Keratinocyte (primary cell): ENCODE results near the gene CNN3. TPM values are rescaled to one million over a fixed set of nuclear protein-coding genes. Genes with fewer than 3 reads are reported as not detected.

Experiments
- DNase-seq: peaks from one replicate; pipeline ENCODE4 v3.0.0-alpha.2; 2011; ENCODE audit warnings: low read depth, missing footprints, low spot score
- FAIRE-seq: peaks from 2 replicates; lab custom pipeline; 2011; peaks lifted over from hg19 to GRCh38; lab: Jason Lieb, UNC
- H2AFZ ChIP-seq: 2 replicates; pipeline ENCODE4 v1.6.0; 2012; ENCODE audit warnings: low read length, control low read depth, inconsistent platforms; ENCODE audit not compliant: control insufficient read depth
- H3K27ac ChIP-seq: 2 replicates; pipeline ENCODE4 v1.5.1; 2011; ENCODE audit warnings: low read length; ENCODE audit not compliant: control insufficient read depth, insufficient read depth
- H3K27me3 ChIP-seq: 3 replicates; pipeline ENCODE4 v1.6.0; 2011; ENCODE audit warnings: low read length; ENCODE audit not compliant: control insufficient read depth, insufficient read depth; ENCODE audit errors: extremely low read depth
- H3K36me3 ChIP-seq, 2 experiments: 2 replicates in 1 of 2; 3 replicates in 1 of 2; pipeline ENCODE4 v1.5.1; 2011; ENCODE audit warnings: low read length in 2 of 2, mild to moderate bottlenecking in 1 of 2; ENCODE audit not compliant: control insufficient read depth in 2 of 2, insufficient read depth in 2 of 2; ENCODE audit errors: extremely low read depth in 1 of 2
- H3K4me1 ChIP-seq: 3 replicates; pipeline ENCODE4 v1.5.1; 2011; ENCODE audit warnings: low read length; ENCODE audit not compliant: control insufficient read depth, insufficient read depth; ENCODE audit errors: extremely low read depth
- H3K4me2 ChIP-seq: 3 replicates; pipeline ENCODE4 v1.6.0; 2011; ENCODE audit warnings: low read depth, low read length; ENCODE audit not compliant: control insufficient read depth, insufficient read depth; ENCODE audit errors: extremely low read depth
- H3K4me3 ChIP-seq, 3 experiments: fragments of 200-600 bp in 1 of 3; sonication (generic) in 1 of 3; 2 replicates in 2 of 3; 3 replicates in 1 of 3; pipeline ENCODE4 v1.5.1; 2011 to 2016; ENCODE audit warnings: low read length in 3 of 3, mild to moderate bottlenecking in 3 of 3, control low read depth in 2 of 3, inconsistent platforms in 1 of 3, low read depth in 1 of 3, mixed read lengths in 1 of 3, mixed run types in 1 of 3, moderate library complexity in 1 of 3; ENCODE audit not compliant: control insufficient read depth in 2 of 3, insufficient read depth in 2 of 3; ENCODE audit errors: extremely low read depth in 1 of 3
- H3K79me2 ChIP-seq: 2 replicates; pipeline ENCODE4 v1.6.0; 2012; ENCODE audit warnings: low read length; ENCODE audit not compliant: control insufficient read depth, insufficient read depth
- H3K9ac ChIP-seq: 3 replicates; pipeline ENCODE4 v1.6.0; 2011; ENCODE audit warnings: low read length; ENCODE audit not compliant: control insufficient read depth, insufficient read depth; ENCODE audit errors: extremely low read depth
- H3K9me1 ChIP-seq: 3 replicates; pipeline ENCODE4 v1.6.0; 2011; ENCODE audit warnings: low read length; ENCODE audit not compliant: control insufficient read depth, insufficient read depth; ENCODE audit errors: extremely low read depth
- H3K9me3 ChIP-seq: 2 replicates; pipeline ENCODE4 v1.5.1; 2012; ENCODE audit warnings: low read depth, low read length; ENCODE audit not compliant: control insufficient read depth
- H4K20me1 ChIP-seq: 3 replicates; pipeline ENCODE4 v1.6.0; 2011; ENCODE audit warnings: low read length; ENCODE audit not compliant: control insufficient read depth, insufficient read depth; ENCODE audit errors: extremely low read depth
- CTCF ChIP-seq, 3 experiments: IDR thresholded peaks in 1 of 3; conservative IDR thresholded peaks in 1 of 3; optimal IDR thresholded peaks in 1 of 3; 2 replicates in 2 of 3; 3 replicates in 1 of 3; pipeline versions ENCODE3 to v1.5.1; 2011; ENCODE audit warnings: low read length in 3 of 3, mild to moderate bottlenecking in 3 of 3, moderate library complexity in 2 of 3, control low read depth in 1 of 3, inconsistent platforms in 1 of 3; ENCODE audit not compliant: insufficient read depth in 2 of 3; ENCODE audit errors: extremely low read depth in 1 of 3
- EZH2 ChIP-seq: IDR thresholded peaks from one replicate; pipeline ENCODE4 v1.6.1; 2012; ENCODE audit warnings: inconsistent platforms, mild to moderate bottlenecking, low read length, moderate library complexity
- dilution Hi-C: fragments of 300-500 bp; cut with MboI; formaldehyde crosslinking; loops from one replicate; pipeline ENCODE4 v1.7.0; 2020; ENCODE audit warnings: low sequenced_read_pairs; ENCODE audit not compliant: extremely low pct_ligation_motif_present
- polyA plus RNA-seq, 5 experiments: library from polyadenylated mRNA; depleted of rRNA in 3 of 5; stranded (reverse) in 3 of 5; stranded (forward) in 1 of 5; unstranded in 1 of 5; fragments of >200 nt; gene quantifications; 1 replicate in 1 of 5; 2 replicates in 3 of 5; 3 replicates in 1 of 5; pipeline versions ENCODE4 v1.2.1 to v1.2.3, GENCODE V29; 2011 to 2012; ENCODE audit warnings: missing spikeins in 2 of 5, low read depth in 1 of 5, low replicate concordance in 1 of 5

CNN3 gene
- polyA plus RNA-seq, 1 donor (not counting 4 experiments of a cell fraction or from before 2014, with no cell fraction given): 119 TPM

GRCh38 chr1:94949681-94950661 lies 23.1 kb upstream of the CNN3 start:
- H3K79me2 ChIP-seq: no peaks in the 10 kb centered on the region
- no peak overlapping the region for H3K27ac ChIP-seq
- no peak for DNase-seq
- TF ChIP-seq CTCF (optimal IDR thresholded peaks at IDR 0.05 in 1 of 3, IDR thresholded peaks at IDR 0.05 in 1 of 3, conservative IDR thresholded peaks at IDR 0.05 in 1 of 3; ENCODE audit: extremely low read depth in 1 of 3, insufficient read depth in 2 of 3, low read length in 3 of 3) (no peak), EZH2 (no peak)
- H3K9me3 ChIP-seq: no peaks in the 10 kb centered on the region
- H3K9ac ChIP-seq: no peak overlapping the region
- H3K4me2 ChIP-seq: no peak overlapping the region
- H3K4me1 ChIP-seq: peaks cover 18% of the 10 kb centered on the region
- H3K9me1 ChIP-seq: no peaks in the 10 kb centered on the region
- no peak overlapping the region for H3K4me3 ChIP-seq
- no peaks in the 10 kb centered on the region for H3K36me3 ChIP-seq
- no peaks in the 10 kb centered on the region for H3K27me3 ChIP-seq
- no peak overlapping the region for H2AFZ ChIP-seq
- dilution Hi-C loops: no loop called here
- FAIRE-seq: no peak
- H4K20me1 ChIP-seq: no peaks in the 10 kb centered on the region

- Histone ChIP-seq H3K9ac (no peak overlapping the region), H4K20me1 (no peaks in the 10 kb centered on the region), H3K4me3 (no peak overlapping the region), H3K4me2 (no peak overlapping the region), H3K27me3 (no peaks in the 10 kb centered on the region), H3K9me3 (no peaks in the 10 kb centered on the region), H3K9me1 (no peaks in the 10 kb centered on the region), H3K79me2 (no peaks in the 10 kb centered on the region), H3K4me1 (peaks cover 18% of the 10 kb centered on the region), H2AFZ (no peak overlapping the region), H3K27ac (no peak overlapping the region), H3K36me3 (no peaks in the 10 kb centered on the region)
- FAIRE-seq (no peak), DNase-seq (no peak)
- dilution Hi-C loops: no loop called here
- TF ChIP-seq CTCF (optimal IDR thresholded peaks at IDR 0.05 in 1 of 3, IDR thresholded peaks at IDR 0.05 in 1 of 3, conservative IDR thresholded peaks at IDR 0.05 in 1 of 3; ENCODE audit: extremely low read depth in 1 of 3, insufficient read depth in 2 of 3, low read length in 3 of 3): no peak
- TF ChIP-seq EZH2: no peak
These were observed 20.5 kb upstream of the CNN3 start for GRCh38 chr1:94947437-94947836.
